Effector CD4-positive, alpha-beta T cell (primary cell): ENCODE data around the gene IGF1.
"Not testable (repeated sequence)": the region's sequence is repeated elsewhere in the genome, so short reads cannot be mapped to it uniquely, and the experiment has no call there.

Experiments
- DNase-seq: peaks from one replicate; pipeline ENCODE4 v3.0.0-alpha.2; 2020

IGF1 gene

DNA sequence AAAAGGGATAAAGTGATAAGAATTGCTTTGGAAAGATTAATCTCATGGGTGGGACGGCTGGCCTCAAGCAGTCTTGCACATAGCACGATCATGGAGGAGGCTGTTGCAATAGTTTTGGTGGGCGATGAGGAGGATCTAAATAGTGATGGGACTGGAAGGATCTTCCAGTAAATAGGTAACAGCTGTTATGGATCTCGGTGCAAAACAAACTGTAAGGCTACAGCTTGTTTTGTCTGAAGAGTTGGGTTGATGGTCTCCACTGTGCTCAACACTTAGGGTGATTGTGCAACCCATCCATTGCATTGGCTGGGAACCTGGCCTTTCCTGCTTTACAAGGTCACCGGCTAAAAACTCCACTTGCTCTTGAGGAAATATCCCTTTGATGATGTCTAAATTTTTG, 21.0 kb downstream of the IGF1 start:
- DNase-seq, result no peak

DNA sequence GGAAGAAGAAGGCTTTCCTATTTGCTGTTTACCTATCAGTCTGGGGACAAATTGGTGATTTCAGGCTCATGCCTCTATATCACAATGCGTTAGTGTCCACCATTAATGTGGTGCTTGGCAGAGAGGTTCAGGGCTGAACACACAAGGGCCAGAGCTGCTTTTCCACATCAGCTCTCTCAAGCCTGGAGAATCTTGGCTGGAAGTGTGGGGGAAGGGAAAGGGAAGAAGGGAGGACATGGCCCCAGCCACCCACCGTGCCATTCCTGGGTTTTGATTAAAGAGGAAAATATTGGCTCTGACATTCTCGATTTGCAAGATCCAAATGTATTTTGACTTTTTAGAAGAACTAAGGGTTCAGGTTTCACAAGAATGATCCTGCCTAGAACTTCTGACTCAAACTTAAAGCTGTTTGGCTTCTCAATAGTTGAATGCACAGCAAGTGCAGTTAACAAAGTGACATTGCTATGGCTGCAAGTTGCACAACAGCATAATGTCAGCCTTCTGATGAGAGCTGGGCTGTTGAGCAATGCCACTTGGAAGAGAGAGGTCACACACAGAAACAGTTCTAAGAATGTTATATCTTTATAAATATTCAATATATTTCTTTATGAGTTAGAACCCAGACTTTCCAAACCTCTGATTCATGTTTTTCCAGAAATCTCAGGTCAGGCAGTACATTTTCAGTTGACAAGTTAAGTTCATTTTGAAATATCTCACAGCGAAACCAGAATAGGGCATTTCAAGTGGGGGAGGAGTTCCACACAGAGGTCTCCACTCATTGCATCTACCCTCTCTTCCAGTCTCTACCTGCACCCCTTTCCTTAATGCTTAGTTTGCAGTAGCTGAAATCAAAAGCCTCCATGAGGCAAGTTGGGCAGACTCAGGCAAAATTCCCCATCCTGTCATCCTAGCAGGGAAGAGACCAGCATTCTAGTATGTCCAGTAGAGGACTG, 25.3 kb downstream of the IGF1 start:
- no peak for DNase-seq

DNA sequence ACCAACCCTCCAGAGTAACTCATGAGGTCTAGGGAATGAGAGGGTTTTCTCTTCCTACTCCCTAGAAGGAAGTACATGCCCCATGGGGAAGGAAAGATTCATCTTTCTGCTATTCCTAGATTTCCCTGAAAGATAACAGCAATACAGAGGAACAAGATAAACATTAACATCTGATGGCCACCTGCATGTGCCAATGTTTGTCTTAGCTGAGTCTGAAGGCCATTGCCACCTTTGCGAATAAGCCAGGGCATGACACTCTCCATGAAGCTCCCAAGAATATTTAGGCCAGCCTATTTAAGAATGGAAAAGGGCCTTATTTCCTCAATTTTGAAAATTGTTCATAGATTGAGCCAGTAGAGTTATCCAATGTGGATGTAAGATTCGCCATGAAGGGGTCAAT, 26.0 kb downstream of the IGF1 start:
- no peak for DNase-seq

DNA sequence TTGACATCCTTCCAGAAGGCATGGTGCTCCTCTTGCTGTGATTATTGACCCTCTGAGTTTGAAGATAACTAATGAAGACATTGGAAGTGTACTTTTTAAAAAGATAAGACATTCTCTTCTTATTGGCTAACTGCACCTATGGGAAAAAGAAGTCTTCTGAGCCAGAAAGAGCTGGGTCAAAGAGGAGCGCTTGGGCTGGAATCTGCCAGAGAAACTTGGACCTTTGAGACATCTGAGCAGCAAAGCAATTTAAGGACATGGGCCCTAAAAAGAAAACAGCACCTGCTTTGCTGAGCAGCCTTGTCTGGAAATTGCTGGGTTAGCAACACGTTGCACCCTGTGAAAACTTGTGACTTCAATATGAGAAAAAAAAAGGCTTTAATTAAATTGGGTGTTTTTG, 27.8 kb downstream of the IGF1 start:
- no peak for DNase-seq

DNA sequence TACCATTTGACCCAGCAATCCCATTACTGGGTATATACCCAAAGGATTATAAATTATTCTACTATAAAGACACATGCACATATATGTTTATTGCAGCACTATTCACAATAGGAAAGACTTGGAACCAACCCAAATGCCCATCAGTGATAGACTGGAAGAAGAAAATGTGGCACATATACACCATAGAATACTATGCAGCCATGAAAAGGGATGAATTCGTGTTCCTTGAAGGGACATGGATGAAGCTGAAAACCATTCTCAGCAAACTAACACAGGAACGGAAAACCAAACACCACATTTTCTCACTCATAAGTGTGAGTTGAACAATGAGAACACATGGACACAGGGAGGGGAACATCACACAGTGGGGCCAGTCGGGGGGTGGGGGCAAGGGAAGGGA, 31.3 kb downstream of the IGF1 start:
- DNase-seq, result not testable (repeated sequence)

DNA sequence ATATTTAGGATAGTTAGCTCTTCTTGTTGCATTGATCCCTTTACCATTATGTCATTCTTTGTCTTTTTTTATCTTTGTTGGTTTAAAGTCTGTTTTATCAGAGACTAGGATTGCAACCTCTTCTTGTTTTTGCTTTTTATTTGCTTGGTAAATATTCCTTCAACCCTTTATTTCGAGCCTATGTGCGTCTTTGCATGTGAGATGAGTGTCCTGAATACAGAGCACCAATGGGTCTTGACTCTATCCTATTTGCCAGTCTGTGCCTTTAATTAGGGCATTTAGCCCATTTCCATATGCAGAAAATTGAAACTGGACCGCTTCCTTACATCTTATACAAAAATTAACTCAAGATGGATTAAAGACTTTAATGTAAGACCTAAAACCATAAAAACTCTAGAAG, 32.9 kb downstream of the IGF1 start:
- not testable (repeated sequence) for DNase-seq

DNA sequence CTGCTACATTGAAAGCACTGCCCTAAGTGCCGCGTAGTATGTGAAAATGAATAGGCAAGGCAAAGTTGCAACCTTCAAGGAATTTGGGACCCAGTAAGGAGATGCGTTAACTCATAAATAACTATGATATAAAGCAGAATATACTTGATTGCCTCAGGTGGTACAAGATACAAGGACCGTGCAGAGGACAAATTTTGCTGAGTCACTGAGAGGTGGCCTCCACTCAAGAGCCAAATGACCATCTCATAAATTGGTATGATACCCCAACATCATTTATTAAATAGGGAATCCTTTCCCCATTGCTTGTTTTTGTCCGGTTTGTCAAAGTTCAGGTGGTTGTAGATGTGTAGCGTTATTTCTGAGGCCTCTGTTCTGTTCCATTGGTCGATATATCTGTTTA, 35.7 kb downstream of the IGF1 start:
- no peak for DNase-seq

DNA sequence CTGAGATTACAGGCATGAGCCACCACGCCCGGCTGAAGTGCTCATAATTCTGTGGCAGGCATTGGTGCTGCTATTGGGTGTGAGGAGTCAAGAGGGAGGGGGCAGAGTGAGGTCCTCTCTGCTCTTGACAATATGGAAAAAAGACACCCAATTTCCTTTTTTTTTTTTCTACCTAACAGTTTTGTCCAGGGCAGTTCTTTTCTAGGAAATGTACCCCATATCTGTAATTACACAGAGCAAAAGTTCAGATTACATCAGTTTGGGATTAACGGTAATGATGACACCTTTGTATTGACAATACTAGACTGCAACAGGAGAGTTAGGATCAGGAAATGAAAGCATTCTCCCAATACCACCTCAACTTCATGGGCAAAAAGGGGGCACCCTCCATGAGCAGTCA, 36.3 kb downstream of the IGF1 start:
- DNase-seq, result no peak

DNA sequence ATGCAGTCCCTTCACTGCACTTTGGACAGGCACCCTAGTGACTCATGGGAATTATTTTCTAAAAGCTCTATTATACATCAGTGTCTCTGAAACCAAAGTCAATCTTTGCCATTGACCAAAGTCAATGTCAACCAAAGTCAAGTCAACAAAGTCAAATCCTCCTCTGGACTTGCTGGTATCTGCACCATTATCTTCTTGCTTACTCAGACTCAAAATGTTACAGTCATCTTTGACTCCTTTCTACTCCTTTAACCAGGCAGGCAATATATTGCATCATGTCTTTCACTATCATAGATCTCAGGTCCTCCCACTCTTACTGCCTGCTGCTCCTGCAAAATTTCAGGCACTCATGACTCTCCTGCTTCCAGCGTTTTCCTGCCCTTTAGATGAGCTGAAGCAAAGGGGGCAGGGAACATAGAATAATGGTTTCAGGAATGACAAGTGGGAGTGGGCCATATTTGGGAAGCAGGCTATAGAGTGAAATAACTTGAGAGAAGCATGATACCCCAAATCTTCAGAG, 39.2 kb downstream of the IGF1 start:
- no peak for DNase-seq

DNA sequence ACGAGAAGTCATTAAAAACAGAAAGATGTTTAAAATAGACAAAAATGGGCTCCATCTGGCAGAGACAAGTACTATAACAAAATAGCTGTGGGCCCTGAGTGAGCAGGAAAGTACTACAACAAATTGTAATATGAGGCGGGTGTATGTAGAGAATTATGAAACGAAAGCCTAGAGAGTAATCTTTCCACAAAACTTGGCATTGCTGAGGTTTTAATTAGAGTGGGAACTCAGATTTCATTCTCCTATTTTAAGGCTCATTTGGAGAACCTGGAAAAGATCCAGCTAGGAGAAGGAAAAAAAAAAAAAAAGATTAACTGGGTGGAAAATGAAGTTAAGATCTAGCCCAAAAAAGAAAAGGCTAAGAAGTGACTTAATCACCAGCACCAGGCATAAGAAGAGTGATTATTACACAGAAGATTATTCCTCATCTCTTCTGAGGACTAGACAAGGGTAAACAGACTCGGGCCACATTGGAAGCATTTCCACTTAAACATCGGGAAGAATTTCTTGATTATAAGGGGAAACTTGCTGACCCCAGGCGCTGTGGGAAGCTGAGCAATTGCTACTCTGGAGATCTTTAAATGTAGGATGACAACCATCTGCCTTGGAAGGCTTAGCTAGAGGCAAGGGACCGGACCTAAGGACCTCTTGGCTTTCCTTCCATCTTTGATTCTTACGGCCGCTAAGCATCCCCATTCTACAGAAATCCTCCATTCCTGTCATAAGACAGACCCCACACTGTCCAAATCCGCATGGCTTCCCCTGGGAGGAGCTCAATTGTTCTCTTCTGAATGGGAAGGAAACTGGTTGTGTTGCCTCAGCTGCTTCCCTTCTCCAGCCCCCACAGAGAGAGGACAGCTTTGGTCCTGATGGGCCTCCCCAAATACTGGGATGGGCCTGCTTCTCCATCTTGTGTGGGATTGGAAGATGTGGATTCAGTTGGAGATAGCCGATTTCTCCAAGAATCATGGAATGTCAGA, 40.6 kb downstream of the IGF1 start:
- DNase-seq, result no peak

DNA sequence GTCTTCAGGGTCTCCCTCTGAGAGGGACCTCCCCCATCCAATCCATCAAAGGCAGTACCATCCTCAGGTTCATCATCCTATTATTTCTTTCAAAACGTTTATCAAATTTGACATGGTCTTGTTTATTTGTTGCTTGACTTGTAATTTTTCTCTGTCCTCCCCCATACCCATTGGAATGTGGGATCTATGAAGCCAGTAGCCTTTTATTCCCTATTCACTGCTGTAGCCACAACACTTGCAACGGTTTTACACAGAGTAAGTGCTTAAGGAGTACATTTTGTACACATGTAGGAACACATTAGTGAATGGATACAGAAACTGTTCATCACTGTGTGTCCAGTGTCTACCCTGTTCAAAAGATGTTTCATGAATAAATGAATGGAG, 41.5 kb downstream of the IGF1 start:
- no peak for DNase-seq

DNA sequence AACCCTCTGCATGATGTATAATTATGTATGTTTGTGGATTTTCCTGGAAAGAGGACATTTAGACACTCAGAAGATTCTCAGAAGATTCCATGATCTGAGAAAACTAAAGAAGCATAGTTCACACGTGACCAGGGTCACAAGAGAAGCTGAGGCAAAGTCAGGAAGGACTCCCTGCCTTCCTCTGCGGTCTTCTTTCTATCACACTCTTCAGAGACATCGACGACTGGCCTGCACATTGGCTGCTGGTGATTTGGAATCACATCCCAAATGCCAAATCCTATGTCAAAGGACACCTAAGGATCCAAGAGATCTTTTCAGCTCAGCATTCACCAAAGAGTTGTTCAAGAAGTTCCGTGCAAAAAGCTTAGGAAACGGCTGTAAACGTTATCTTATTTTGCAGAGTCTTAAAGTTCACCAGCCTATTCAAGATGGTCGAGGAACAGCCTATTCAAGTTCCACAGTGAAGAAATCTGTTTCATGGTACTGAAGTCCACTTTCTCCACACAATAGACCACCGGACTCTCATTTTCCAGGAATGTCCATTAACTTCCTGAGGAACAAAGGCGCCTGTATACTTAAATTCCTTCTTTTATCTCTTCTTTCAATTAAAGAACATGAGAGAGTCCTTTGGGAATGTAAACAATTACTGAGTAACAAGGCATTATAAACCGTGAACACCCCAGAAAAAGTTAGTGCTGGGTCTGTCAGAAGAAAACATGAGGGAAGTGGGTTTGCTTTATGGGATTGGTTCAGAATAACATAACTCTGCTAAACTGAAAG, 42.1 kb downstream of the IGF1 start:
- no peak for DNase-seq

DNA sequence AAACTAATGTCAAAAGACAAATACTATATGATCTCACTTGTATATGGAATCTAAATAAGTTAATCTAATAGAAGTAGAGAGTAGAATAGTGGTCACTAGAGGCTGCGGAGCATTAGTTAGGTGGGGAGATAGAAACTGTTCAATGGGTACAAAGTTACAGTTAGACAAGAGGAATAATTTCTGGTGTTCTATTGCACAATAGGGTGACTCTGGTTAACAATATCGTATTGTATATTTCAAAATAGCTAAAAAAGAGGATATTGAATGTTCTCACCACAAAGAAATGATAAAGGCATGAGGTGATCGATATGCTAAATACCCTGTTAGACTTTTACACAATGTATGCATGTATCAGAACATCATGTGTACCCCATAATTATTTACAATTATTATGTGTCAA, 42.9 kb downstream of the IGF1 start:
- no peak for DNase-seq

DNA sequence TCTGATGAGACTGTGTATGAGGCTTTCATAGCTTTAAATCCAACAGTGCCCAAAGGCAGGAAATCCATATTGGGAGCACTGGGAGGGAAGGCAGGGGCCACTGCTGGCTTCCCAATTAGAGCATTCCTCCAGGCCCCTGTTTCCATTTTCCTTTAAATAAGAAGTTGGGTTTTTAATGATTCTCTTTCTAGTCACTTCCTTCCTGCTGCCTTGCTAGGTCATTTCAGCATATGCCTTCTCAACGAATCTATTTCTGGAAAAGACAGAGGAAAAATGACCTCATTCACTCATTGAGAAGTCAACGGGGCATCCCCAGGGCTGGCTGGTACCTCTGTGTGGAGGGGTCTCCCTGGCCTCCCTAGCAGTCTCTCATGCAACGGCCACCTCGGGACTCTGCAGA, 43.5 kb downstream of the IGF1 start:
- no peak for DNase-seq

DNA sequence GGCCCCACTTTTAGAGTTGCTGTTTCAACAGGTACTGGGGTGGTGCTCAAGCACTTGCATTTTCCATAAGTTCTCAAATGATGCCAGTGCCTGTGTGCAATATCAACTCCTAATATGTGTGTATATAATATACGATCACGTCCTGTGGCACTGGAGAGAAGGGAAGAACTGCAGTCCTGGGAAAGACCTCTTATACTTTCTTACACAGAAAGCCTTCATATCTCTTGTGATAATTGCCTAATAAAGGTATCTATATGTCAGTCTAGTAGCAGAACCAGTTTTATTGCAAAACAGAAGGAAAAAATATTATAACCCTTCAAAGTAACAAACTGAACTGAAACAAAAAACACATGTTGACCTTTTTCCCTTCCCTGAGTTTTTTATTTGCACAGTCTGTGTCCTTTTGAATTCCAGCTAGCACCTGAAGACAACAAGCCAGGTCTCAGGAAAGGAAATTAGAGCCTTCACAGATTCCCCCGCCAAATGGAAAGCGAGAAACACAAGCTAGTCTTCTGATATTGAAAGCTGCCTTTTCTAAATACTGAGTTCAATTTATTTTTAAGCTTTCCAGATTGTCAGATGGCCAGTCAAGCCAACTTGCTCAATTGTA, 44.4 kb downstream of the IGF1 start:
- no peak for DNase-seq

DNA sequence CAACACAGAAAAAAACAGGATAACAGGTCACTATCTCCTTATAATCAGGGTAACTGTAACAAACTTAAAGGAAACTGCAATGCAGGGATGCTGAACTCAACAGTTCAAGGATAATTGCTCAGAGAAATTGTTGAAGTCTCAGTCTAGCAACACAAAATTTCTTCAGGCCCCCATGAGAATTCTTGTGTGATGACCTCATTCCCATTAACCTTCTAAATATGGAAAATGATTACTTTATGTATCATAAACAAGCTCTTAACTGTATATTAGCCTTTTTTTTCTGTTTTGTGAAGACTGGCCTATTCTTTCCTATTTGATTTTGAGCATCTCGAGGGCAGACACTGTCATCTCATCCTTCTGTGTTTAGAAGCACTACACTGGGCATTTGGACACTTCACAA, 47.1 kb downstream of the IGF1 start:
- no peak for DNase-seq

DNA sequence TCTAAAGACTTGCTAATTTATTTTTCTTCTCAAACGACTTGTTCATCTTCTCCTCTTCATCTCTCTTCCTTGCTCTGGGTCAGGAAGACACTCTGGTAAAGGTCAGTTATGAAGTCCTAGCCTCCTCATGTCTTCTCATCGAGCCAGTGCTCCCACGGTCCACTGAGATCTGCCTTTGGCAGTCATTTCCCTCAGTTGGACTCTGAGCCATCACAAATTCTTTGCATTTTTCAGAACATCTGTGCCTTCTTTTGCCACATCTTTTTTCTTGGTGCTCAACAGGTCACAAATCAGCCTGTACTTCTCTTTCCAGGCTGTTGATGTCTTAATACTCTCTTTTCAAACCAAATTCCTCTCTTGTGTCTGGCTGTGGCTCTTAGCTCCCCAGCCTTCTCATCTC, 49.7 kb downstream of the IGF1 start:
- DNase-seq, result no peak

DNA sequence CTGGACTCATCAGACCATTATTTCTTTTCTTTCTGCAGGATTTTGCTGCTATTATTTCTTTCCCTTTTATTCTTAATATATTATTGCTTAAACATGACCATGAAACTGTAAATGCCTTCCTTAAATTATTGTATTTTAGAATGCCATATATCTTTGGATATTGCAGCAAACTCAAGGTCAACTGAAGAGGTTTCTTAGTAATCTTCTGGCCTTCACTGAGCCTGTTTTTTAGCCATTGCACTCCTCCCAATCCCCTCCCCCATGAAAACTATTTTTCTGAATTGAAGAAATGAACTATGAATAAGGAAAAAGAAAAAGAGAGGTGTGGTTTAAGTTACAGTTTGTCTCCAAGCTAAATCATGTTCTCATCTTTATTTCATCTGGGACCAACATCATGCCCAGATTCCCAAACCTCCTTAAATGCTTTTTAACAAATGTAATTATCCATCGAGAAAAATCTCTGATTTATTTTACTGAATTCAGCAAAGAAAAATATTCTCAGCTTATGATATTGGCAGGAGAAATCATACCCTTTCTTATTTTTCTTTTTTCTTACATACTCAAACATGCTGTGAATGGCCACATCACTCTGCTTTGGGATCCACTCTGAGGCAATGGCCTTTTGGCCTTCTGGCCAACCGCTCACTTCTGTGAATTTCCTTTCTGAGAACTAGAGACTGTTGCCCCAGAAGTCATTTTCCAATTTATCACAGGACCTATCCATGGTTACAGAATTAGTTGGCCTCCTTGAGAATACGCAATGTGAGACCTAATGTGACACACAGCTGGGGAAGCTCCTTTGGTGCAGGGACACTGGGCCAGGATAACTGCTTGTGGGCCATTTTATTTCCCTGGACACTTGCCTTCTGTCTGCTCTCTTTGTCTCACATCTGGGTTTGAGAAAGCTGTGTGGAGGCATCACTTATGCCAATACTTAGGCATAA, 50.9 kb downstream of the IGF1 start:
- no peak for DNase-seq

DNA sequence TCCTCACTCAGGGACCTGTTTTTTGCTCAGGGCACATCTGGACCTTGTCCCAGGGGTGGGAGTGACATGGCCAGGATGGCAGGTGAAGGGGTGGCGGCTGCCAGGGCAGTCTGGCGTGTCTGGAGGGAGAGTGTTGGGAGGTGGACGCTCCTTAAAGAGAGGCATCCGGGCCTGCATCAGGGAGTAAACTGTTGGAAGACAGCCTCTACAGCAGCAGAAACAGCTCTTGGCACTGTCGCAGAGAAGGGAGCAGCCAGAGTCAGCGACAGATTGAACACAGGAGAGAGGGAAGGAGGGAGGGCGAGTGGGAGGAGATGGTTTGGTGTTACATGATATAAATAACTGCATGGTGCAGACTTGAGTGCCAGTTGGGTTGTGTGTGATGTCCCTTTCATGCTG, 52.8 kb downstream of the IGF1 start:
- no peak for DNase-seq

DNA sequence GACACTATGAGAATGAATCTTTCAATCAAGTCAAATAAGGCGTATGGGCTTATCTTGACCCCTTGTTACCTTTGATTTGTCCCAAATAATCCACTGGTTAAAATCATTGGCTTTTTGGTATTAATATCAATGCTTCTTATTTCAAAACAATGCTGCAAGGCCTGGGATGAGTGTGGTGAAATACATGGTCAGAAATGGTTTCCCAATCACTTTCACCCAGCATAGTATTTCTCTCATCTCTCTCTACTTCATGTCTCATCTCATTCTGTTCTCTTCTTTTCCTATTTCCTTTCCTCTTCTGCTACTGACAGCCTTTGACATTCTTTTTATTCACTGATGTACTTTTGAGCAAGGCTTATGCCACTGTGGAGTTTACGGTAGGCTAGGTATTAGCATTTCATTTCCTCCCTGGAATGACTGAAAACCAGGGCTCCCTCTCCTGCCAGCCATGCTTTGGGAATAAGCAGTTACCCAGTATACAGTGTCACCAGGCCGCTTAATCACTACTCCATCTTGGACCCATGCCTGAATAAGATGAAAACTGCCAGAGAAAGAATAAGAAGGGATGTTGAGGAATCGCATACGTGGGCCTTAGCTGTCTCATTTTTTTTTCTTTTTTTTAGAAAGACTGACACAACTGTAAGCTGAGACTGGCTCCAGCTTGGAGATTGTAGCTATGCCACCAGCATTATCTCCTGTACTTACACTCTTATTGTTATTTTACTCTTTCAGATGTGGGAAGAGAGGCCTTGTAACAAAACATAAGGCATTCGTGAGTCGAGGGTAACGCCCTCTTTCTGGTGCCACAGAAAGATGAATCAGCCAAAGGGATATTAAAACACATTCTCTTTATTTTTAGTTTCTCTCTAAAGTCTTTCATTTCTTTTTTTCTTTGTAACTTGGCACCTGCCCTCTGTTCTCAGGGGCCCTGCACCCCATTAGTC, 53.5 kb downstream of the IGF1 start:
- DNase-seq, result no peak
